Measurements from ENCODE around the gene CCDC91.

Gene CCDC91

DNA sequence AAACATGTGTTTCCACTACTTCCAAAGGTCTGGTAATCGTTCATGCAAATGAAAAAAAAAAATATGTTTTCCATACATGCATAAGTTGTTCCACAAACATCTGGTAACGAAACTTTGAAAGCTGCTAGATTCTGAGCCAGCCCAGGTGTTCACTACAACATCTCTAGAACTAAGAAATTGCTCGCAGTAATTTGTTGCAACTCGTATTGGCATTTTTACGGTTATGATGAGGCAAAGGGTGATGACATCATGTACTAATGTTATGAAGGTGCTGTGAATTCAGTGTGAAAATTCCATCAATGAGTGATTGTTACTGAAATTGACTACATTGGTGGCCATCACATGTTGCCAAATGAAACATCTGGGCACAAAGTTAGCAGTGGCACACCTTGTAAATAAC lies 31.9 kb upstream of the CCDC91 start (continued):
- TF ChIP-seq ZBTB6 (tag by site-specific recombination; IDR thresholded peaks at IDR 0.05) (no peak), ZNF629 (tag by site-specific recombination; IDR thresholded peaks at IDR 0.05) (no peak), ZFHX2 (tag by site-specific recombination; conservative IDR thresholded peaks at IDR 0.05) (no peak), PRDM4 (tag by site-specific recombination; IDR thresholded peaks at IDR 0.05) (no peak), ZNF530 (tag by site-specific recombination; IDR thresholded peaks at IDR 0.05; ENCODE audit: low read depth) (no peak), ZNF426 (tag by site-specific recombination; IDR thresholded peaks at IDR 0.05) (no peak)

- POLR2A ChIA-PET: no interaction called here
- TF ChIP-seq, protein P1, sequence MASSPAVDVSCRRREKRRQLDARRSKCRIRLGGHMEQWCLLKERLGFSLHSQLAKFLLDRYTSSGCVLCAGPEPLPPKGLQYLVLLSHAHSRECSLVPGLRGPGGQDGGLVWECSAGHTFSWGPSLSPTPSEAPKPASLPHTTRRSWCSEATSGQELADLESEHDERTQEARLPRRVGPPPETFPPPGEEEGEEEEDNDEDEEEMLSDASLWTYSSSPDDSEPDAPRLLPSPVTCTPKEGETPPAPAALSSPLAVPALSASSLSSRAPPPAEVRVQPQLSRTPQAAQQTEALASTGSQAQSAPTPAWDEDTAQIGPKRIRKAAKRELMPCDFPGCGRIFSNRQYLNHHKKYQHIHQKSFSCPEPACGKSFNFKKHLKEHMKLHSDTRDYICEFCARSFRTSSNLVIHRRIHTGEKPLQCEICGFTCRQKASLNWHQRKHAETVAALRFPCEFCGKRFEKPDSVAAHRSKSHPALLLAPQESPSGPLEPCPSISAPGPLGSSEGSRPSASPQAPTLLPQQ (tag by site-specific recombination; IDR thresholded peaks at IDR 0.05): no peak
- TF ChIP-seq ZNF114 (tag by site-specific recombination; IDR thresholded peaks at IDR 0.05) (no peak), ZBTB1 (tag by site-specific recombination; IDR thresholded peaks at IDR 0.05) (no peak), ZNF768 (tag by site-specific recombination; IDR thresholded peaks at IDR 0.05) (no peak), ZNF510 (tag by site-specific recombination; IDR thresholded peaks at IDR 0.05; ENCODE audit: insufficient replicate concordance) (no peak), ZNF521 (tag by site-specific recombination; IDR thresholded peaks at IDR 0.05) (no peak), ZNF555 (tag by site-specific recombination; conservative IDR thresholded peaks at IDR 0.05) (no peak), EGR2 (tag by site-specific recombination; IDR thresholded peaks at IDR 0.05; ENCODE audit: low read depth) (no peak), ZNF239 (tag by site-specific recombination; IDR thresholded peaks at IDR 0.05) (no peak), ZNF76 (tag by site-specific recombination; IDR thresholded peaks at IDR 0.05; ENCODE audit: borderline replicate concordance, low read depth) (no peak), ZNF248 (tag by site-specific recombination; IDR thresholded peaks at IDR 0.05) (no peak), ZNF391 (tag by site-specific recombination; IDR thresholded peaks at IDR 0.05; ENCODE audit: borderline replicate concordance, low read depth) (no peak), MZF1 (tag by site-specific recombination; IDR thresholded peaks at IDR 0.05; ENCODE audit: borderline replicate concordance) (no peak)
- TF ChIP-seq, protein P2, sequence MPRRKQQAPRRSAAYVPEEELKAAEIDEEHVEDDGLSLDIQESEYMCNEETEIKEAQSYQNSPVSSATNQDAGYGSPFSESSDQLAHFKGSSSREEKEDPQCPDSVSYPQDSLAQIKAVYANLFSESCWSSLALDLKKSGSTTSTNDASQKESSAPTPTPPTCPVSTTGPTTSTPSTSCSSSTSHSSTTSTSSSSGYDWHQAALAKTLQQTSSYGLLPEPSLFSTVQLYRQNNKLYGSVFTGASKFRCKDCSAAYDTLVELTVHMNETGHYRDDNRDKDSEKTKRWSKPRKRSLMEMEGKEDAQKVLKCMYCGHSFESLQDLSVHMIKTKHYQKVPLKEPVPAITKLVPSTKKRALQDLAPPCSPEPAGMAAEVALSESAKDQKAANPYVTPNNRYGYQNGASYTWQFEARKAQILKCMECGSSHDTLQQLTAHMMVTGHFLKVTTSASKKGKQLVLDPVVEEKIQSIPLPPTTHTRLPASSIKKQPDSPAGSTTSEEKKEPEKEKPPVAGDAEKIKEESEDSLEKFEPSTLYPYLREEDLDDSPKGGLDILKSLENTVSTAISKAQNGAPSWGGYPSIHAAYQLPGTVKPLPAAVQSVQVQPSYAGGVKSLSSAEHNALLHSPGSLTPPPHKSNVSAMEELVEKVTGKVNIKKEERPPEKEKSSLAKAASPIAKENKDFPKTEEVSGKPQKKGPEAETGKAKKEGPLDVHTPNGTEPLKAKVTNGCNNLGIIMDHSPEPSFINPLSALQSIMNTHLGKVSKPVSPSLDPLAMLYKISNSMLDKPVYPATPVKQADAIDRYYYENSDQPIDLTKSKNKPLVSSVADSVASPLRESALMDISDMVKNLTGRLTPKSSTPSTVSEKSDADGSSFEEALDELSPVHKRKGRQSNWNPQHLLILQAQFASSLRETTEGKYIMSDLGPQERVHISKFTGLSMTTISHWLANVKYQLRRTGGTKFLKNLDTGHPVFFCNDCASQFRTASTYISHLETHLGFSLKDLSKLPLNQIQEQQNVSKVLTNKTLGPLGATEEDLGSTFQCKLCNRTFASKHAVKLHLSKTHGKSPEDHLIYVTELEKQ (tag by site-specific recombination; IDR thresholded peaks at IDR 0.05; ENCODE audit: borderline replicate concordance): no peak
These were observed 30.6 kb upstream of the CCDC91 start for GRCh38 chr12:28159688-28160087.

More at GRCh38 chr12:28159688-28160087, 30.6 kb upstream of the CCDC91 start:
- Histone ChIP-seq H3K4me1 (ENCODE audit: control insufficient read depth, insufficient read depth, low read length) (no peaks in the 10 kb centered on the region), H3K4me3 (ENCODE audit: low read depth, low read length) (no peak overlapping the region), H3K27ac (ENCODE audit: extremely low read depth, low read depth, low read length) (no peak overlapping the region), H3K9me3 (ENCODE audit: control insufficient read depth, insufficient read depth, low read depth, low read length) (no peaks in the 10 kb centered on the region), H3K36me3 (ENCODE audit: control insufficient read depth in 2 of 2, insufficient read depth in 1 of 2, low read length in 2 of 2) (no peaks in the 10 kb centered on the region)
- CTCF ChIA-PET: interaction anchor here (0.7 to 1.0 kb wide), 2 partner anchors 13 to 301 kb away, joined by 3 read pairs; no protein-coding TSS in a partner anchor

All from HEK293 (cell line).